ENCODE data around the gene SCN2B. TPM values are rescaled to one million over a fixed set of nuclear protein-coding genes. Genes with fewer than 3 reads are reported as not detected.

SCN2B gene
- total RNA-seq, 2 donors from 2014 or later, result 3.4 to 8.2 TPM

DNA sequence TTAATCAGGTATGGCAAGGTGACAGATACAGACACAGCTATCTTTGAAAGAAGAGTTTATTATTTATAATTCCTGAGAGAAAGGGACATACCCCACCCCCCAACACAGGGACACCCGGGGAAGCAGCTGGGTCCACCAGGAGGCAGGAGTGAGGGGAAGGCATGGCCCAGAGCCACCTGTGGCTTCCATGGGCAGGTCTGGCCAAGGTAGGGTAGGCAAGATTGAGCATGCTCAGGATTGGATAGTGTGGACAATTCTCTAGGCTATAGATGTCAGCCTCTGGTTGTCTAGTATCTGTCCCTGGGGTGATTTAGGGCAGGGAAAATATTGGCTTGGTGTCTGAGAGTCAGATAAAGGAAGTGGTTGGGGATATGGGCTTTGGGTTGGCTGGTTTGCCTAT lies 62.2 kb downstream of the SCN2B start:
- Histone ChIP-seq H3K9me3 (no peaks in the 10 kb centered on the region), H3K36me3 (no peaks in the 10 kb centered on the region), H3K4me1 (peaks cover 0 to 17% of the 10 kb centered on the region in 2 donors), H3K27me3 (no peaks in the 10 kb centered on the region), H3K27ac (no peak overlapping the region), H3K4me3 (no peak overlapping the region)
- DNase-seq (ENCODE audit: low spot score), result no peak
- TF ChIP-seq CTCF (IDR thresholded peaks at IDR 0.05), result no peak

DNA sequence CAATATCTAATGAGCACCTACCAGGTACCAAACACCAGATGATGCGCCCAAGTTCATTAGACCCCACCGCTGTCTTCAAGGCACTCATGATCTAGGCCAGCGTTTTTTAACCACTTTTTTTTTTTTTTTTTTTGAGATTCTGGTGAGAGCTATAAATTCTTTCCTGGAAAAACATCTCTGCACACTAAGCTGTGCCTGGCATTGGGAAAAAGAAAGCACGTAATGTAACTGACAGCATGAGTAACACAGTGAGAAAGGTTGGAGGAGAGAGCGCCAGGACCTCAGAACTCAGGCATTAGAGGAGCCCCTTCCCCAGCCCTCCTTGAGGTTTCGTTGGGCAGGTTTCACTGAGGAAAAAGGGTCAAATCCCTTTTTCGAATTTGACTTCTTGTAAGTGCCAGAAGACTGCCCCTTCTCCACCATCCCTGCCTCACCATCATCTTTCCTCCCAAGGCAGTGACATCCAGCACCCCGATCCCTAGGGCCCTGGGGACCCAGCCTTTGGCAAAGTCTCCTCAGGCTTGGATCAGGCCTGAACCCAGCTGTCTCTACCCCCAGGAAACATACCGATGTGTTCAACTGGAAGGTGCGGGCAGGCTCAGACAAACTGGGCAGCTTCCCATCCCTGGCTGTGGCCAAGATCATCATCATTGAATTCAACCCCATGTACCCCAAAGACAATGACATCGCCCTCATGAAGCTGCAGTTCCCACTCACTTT lies 63.6 kb downstream of the SCN2B start:
- TF ChIP-seq CTCF (IDR thresholded peaks at IDR 0.05), result no peak

More for the DNA sequence above, 63.6 kb downstream of the SCN2B start:
- Histone ChIP-seq H3K36me3 (no peaks in the 10 kb centered on the region), H3K4me3 (no peak overlapping the region), H3K27ac (no peak overlapping the region), H3K4me1 (peaks cover 0 to 8% of the 10 kb centered on the region in 2 donors), H3K27me3 (no peaks in the 10 kb centered on the region), H3K9me3 (no peaks in the 10 kb centered on the region)
- DNase-seq (ENCODE audit: low spot score), result no peak

Other genes starting within 250 kb of the SCN2B start
- not detected for gene TMPRSS13, start 247.2 kb downstream of the SCN2B start, total RNA-seq
- 10 to 100 TPM in 1 of 2 donors, 1 to 10 TPM in 1; 4.6 to 11.4 TPM for gene IL10RA, start 190.2 kb downstream of the SCN2B start, total RNA-seq
- gene TMPRSS4, start 99.6 kb downstream of the SCN2B start, total RNA-seq, result not detected
- not detected for gene SMIM35, start 89.7 kb downstream of the SCN2B start, total RNA-seq
- gene SCN4B, start 23.8 kb downstream of the SCN2B start, total RNA-seq, result 10 to 100 TPM in 1 of 2 donors, 1 to 10 TPM in 1; 2.5 to 11.8 TPM
- gene JAML, start 48.4 kb upstream of the SCN2B start, total RNA-seq, result 1 to 10 TPM in 1 of 2 donors, under 1 TPM in 1; 0.48 to 2.2 TPM
- gene MPZL3, start 75.7 kb upstream of the SCN2B start, total RNA-seq, result 1 to 10 TPM; 1.0 to 2.0 TPM
- gene MPZL2, start 87.7 kb upstream of the SCN2B start, total RNA-seq, result 10 to 100 TPM; 13.8 to 16.8 TPM
- 1 to 10 TPM in 1 of 2 donors, not detected in 1; 1.8 TPM for gene CD3E, start 128.1 kb upstream of the SCN2B start, total RNA-seq
- 1 to 10 TPM in 1 of 2 donors, not detected in 1; 1.5 TPM for gene CD3D, start 166.1 kb upstream of the SCN2B start, total RNA-seq
- under 1 TPM in 1 of 2 donors, not detected in 1; 0.24 TPM for gene CD3G, start 167.7 kb upstream of the SCN2B start, total RNA-seq
- gene UBE4A, start 183.0 kb upstream of the SCN2B start, total RNA-seq, result 10 to 100 TPM; 46.3 to 53.4 TPM
- 100 to 1,000 TPM in 1 of 2 donors, 10 to 100 TPM in 1; 82.3 to 122 TPM for gene ATP5MG, start 225.0 kb upstream of the SCN2B start, total RNA-seq

All from right atrium auricular region (tissue), 2 donors.